Adrenal gland (tissue), 12 donors: Measurements from ENCODE around the gene AKAP13. TPM values are rescaled to one million over a fixed set of nuclear protein-coding genes. Genes with fewer than 3 reads are reported as not detected.
A peak's percentile ranks its signal among the peaks of the same experiment; 100 is the strongest.

ENCODE experiments used
- DNase-seq, 7 donors: peaks; one replicate each; pipeline ENCODE4 v3.0.0-alpha.2; 2019 to 2020
- H3K27ac ChIP-seq, 5 donors: fragments of 200-600 bp; sonication (generic) in 4 of 5; 1 replicate in 3 of 5; 2 replicates in 2 of 5; pipeline versions ENCODE4 v1.5.1 to v1.8.0; 2016 to 2020; ENCODE audit warnings: mild to moderate bottlenecking in 1 of 5
- H3K27me3 ChIP-seq: fragments of 200-600 bp; 2 replicates; pipeline ENCODE4 v1.8.0; 2021
- H3K36me3 ChIP-seq, 2 donors: fragments of 200-600 bp; replicated peaks in 1 of 2; 1 replicate in 1 of 2; 2 replicates in 1 of 2; pipeline versions ENCODE4 v1.5.1 to v1.8.0; 2018 to 2022
- H3K4me1 ChIP-seq, 2 donors: fragments of 200-600 bp; replicated peaks in 1 of 2; 1 replicate in 1 of 2; 2 replicates in 1 of 2; pipeline versions ENCODE4 v1.5.1 to v1.8.0; 2018 to 2021
- H3K4me3 ChIP-seq, 4 donors: fragments of 200-600 bp; sonication (generic) in 3 of 4; one replicate each; pipeline ENCODE4 v1.5.1; 2016 to 2018
- H3K9me3 ChIP-seq, 3 donors: fragments of 200-600 bp; sonication (generic) in 1 of 3; replicated peaks in 1 of 3; 1 replicate in 2 of 3; 2 replicates in 1 of 3; pipeline versions ENCODE4 v1.5.1 to v1.8.0; 2016 to 2021
- POLR2A ChIP-seq, 2 donors: fragments of 450-650 bp; IDR thresholded peaks; one replicate each; pipeline ENCODE4 v1.6.1; 2017; ENCODE audit warnings: antibody characterized with exemption in 2 of 2, mild to moderate bottlenecking in 2 of 2, moderate library complexity in 1 of 2
- WGBS, 4 donors: extraction: QIAGEN DNeasy Blood & Tissue Kit in 2 of 4; methylation state at CpG; one replicate each; pipeline versions ENCODE4 v1.1.5 to v1.1.7; 2013 to 2017; 5-methylcytosine and 5-hydroxymethylcytosine counted together
- intact Hi-C, 2 donors: fragments of 100-400 bp; cut with DNase I; formaldehyde crosslinking; loops; one replicate each; pipeline versions ENCODE4 v1.14.1 to v1.15.0; 2022 to 2023
- polyA plus RNA-seq, 3 donors: library from polyadenylated mRNA; stranded (reverse); fragments of 200-250 nt in 2 of 3; fragments of 350-450 nt in 1 of 3; fragmentation: Illumina TruSeq in 1 of 3; extraction: RNeasy Lipid Tissue Mini Kit (QIAGEN cat#74804) in 1 of 3; gene quantifications; one replicate each; pipeline ENCODE4 v1.2.3, GENCODE V29; 2013 to 2014
- total RNA-seq, 9 donors: library from RNA; depleted of rRNA in 4 of 9; stranded (reverse); fragments of >200 nt in 4 of 9; fragments of 120-200 nt in 1 of 9; fragmentation: NEBNext Ultra II Directional in 1 of 9; extraction: Animal tissue kit (Norgen Biotek cat#: 25700) in 1 of 9; gene quantifications; one replicate each; pipeline versions ENCODE4 v1.1.0 to v1.2.4, GENCODE V29; 2013 to 2023
- TF ChIP-seq, protein P1 (sequence below), 6 experiments: fragments of 450-650 bp in 4 of 6; fragments of 200-600 bp in 2 of 6; sonication (generic) in 1 of 6; IDR thresholded peaks; 1 replicate in 5 of 6; 2 replicates in 1 of 6; pipeline versions ENCODE4 v1.5.1 to v1.8.0; 2016 to 2021; ENCODE audit warnings: antibody characterized with exemption in 6 of 6, mild to moderate bottlenecking in 2 of 6, moderate library complexity in 1 of 6
- donor health status: healthy with polysubstance abuse.
- donor health status: Bipolar disorder and iron deficiency.
- donor health status: DM: yes; HTN: yes; CAD: no.
- donor health status: DM: no; HTN: no; CAD: no.
- donor health status: DM: no; HTN: no; CAD: no.
- donor health status: DM: yes; HTN: yes; CAD: no.

AKAP13 gene
- total and polyA plus RNA-seq, 12 donors: 42.7 to 144 (median 89.2) TPM

GRCh38 chr15:85592148-85592547 lies 211.7 kb downstream of the AKAP13 start:
- Histone ChIP-seq H3K27ac (peak overlapping the region in 1 of 5 donors; percentile 32), H3K9me3 (no peaks in the 10 kb centered on the region), H3K27me3 (no peaks in the 10 kb centered on the region), H3K4me1 (peaks cover 0 to 14% of the 10 kb centered on the region in 2 donors), H3K36me3 (peaks cover 0 to under 1% of the 10 kb centered on the region in 2 donors), H3K4me3 (no peak overlapping the region)
- no peak for DNase-seq
- intact Hi-C loops: no loop called here
- 30 to 43% (median 33%) methylated on average over 3 of the region's 3 CpGs for WGBS, 4 donors
- TF ChIP-seq, protein P1, sequence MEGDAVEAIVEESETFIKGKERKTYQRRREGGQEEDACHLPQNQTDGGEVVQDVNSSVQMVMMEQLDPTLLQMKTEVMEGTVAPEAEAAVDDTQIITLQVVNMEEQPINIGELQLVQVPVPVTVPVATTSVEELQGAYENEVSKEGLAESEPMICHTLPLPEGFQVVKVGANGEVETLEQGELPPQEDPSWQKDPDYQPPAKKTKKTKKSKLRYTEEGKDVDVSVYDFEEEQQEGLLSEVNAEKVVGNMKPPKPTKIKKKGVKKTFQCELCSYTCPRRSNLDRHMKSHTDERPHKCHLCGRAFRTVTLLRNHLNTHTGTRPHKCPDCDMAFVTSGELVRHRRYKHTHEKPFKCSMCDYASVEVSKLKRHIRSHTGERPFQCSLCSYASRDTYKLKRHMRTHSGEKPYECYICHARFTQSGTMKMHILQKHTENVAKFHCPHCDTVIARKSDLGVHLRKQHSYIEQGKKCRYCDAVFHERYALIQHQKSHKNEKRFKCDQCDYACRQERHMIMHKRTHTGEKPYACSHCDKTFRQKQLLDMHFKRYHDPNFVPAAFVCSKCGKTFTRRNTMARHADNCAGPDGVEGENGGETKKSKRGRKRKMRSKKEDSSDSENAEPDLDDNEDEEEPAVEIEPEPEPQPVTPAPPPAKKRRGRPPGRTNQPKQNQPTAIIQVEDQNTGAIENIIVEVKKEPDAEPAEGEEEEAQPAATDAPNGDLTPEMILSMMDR (IDR thresholded peaks at IDR 0.05): peak in 3 of 6 experiments; percentile 24 to 35 (median 28)
- no peak for TF ChIP-seq POLR2A (IDR thresholded peaks at IDR 0.05)

- H3K27me3 ChIP-seq: no peaks in the 10 kb centered on the region
- WGBS, 4 donors: 93 to 98% (median 96%) methylated on average over 1 of the region's 1 CpG
- peaks cover 0 to 14% of the 10 kb centered on the region in 2 donors for H3K4me1 ChIP-seq
- no peak for DNase-seq
- intact Hi-C loops: no loop called here
- no peak overlapping the region for H3K4me3 ChIP-seq
- no peak for TF ChIP-seq POLR2A (IDR thresholded peaks at IDR 0.05)
- TF ChIP-seq, protein P1 (IDR thresholded peaks at IDR 0.05): no peak
- no peaks in the 10 kb centered on the region for H3K36me3 ChIP-seq
- no peak overlapping the region for H3K27ac ChIP-seq
- no peaks in the 10 kb centered on the region for H3K9me3 ChIP-seq
Measured at GRCh38 chr15:85593809-85594445, 213.5 kb downstream of the AKAP13 start.

- DNase-seq: no peak
- 95 to 99% (median 96%) methylated on average over 3 to 4 of the region's 4 CpGs for WGBS, 4 donors
- Histone ChIP-seq H3K27me3 (no peaks in the 10 kb centered on the region), H3K27ac (no peak overlapping the region), H3K4me3 (no peak overlapping the region), H3K9me3 (no peaks in the 10 kb centered on the region), H3K4me1 (peaks cover 0 to 20% of the 10 kb centered on the region in 2 donors), H3K36me3 (no peaks in the 10 kb centered on the region)
- intact Hi-C loops: no loop called here
- TF ChIP-seq, protein P1 (IDR thresholded peaks at IDR 0.05): no peak
- TF ChIP-seq POLR2A (IDR thresholded peaks at IDR 0.05): no peak
Measured at GRCh38 chr15:85595804-85596536, 215.6 kb downstream of the AKAP13 start.

GRCh38 chr15:85597155-85597815 lies 216.9 kb downstream of the AKAP13 start:
- Histone ChIP-seq H3K4me1 (peaks cover 0 to 14% of the 10 kb centered on the region in 2 donors), H3K4me3 (no peak overlapping the region), H3K27ac (no peak overlapping the region), H3K9me3 (no peaks in the 10 kb centered on the region), H3K36me3 (no peaks in the 10 kb centered on the region), H3K27me3 (no peaks in the 10 kb centered on the region)
- intact Hi-C loops: no loop called here
- no peak for DNase-seq
- TF ChIP-seq, protein P1 (IDR thresholded peaks at IDR 0.05): no peak
- no peak for TF ChIP-seq POLR2A (IDR thresholded peaks at IDR 0.05)
- 43 to 79% (median 74%) methylated on average over 2 of the region's 2 CpGs for WGBS, 4 donors
